ENCODE measurements around the gene PCSK4.
A peak's percentile ranks its signal among the peaks of the same experiment; 100 is the strongest.
"Not testable (repeated sequence)": the region's sequence is repeated elsewhere in the genome, so short reads cannot be mapped to it uniquely, and the experiment has no call there.

PCSK4 gene

GRCh38 chr19:1452802-1453524, 37.2 kb downstream of the PCSK4 start:
- DNase-seq: no peak

GRCh38 chr19:1451916-1452801, 38.0 kb downstream of the PCSK4 start:
- no peak for DNase-seq

GRCh38 chr19:1450735-1451731, 39.1 kb downstream of the PCSK4 start:
- no peak for DNase-seq

GRCh38 chr19:1449467-1450442, 40.4 kb downstream of the PCSK4 start, which contains the start of gene APC2:
Gene APC2 (plus strand): TSS chr19:1450121. CDS start chr19:1453002, 2,881 bp downstream.
- peak; percentile 43 for DNase-seq

- no peak for DNase-seq
Observed at GRCh38 chr19:1447944-1448343, 42.2 kb downstream of the PCSK4 start.

GRCh38 chr19:1447504-1447903, 42.6 kb downstream of the PCSK4 start:
- DNase-seq: no peak

- DNase-seq: no peak
Observed at GRCh38 chr19:1446713-1447481, 43.3 kb downstream of the PCSK4 start.

- DNase-seq: peak; percentile 12
Observed at GRCh38 chr19:1445932-1446712, 44.0 kb downstream of the PCSK4 start.

- peak; percentile 12 for DNase-seq
Observed at GRCh38 chr19:1445185-1445931, 44.8 kb downstream of the PCSK4 start.

- DNase-seq: no peak
Observed at GRCh38 chr19:1441677-1442438, 48.3 kb downstream of the PCSK4 start.

GRCh38 chr19:1441022-1441426, 49.1 kb downstream of the PCSK4 start:
- DNase-seq: no peak

GRCh38 chr19:1440418-1440801, 49.7 kb downstream of the PCSK4 start:
- no peak for DNase-seq

- DNase-seq: not testable (repeated sequence)
Observed at GRCh38 chr19:1439525-1440417, 50.4 kb downstream of the PCSK4 start.

GRCh38 chr19:1438933-1439354, 51.2 kb downstream of the PCSK4 start:
- no peak for DNase-seq

GRCh38 chr19:1438035-1438932, 51.9 kb downstream of the PCSK4 start, which contains the start of gene RPS15:
Gene RPS15 (plus strand): TSS chr19:1438396. CDS start chr19:1438426, 30 bp downstream.
- DNase-seq: peak; percentile 76

- DNase-seq: no peak
Observed at GRCh38 chr19:1437609-1438008, 52.5 kb downstream of the PCSK4 start.

Measured in NCI-H748 treated with DMSO at 0.1 percent for 48 hours (cell line).